Amygdala (tissue), 56 donors: ENCODE data around the gene CSGALNACT2.

Experiments
- DNase-seq, 56 donors: peaks; one replicate each; lab custom pipeline; 2025; lab: John Stamatoyannopoulos, UW

The CSGALNACT2 gene

GRCh38 chr10:43224321-43224720 is 86.1 kb downstream of the CSGALNACT2 start:
- DNase-seq, result no peak

GRCh38 chr10:43225004-43225786 is 87.0 kb downstream of the CSGALNACT2 start:
- no peak for DNase-seq

GRCh38 chr10:43225787-43226153 is 87.5 kb downstream of the CSGALNACT2 start:
- peak in 5 of 56 donors; percentile 20 to 54 (median 51) for DNase-seq

- DNase-seq, result no peak
Measured at GRCh38 chr10:43226441-43226840, 88.2 kb downstream of the CSGALNACT2 start.

- DNase-seq, result no peak
Measured at GRCh38 chr10:43226851-43227845, 88.9 kb downstream of the CSGALNACT2 start.

- DNase-seq, result no peak
Measured at GRCh38 chr10:43227911-43228782, 89.9 kb downstream of the CSGALNACT2 start.

- DNase-seq, result no peak
Measured at GRCh38 chr10:43228783-43229207, 90.5 kb downstream of the CSGALNACT2 start.

GRCh38 chr10:43229208-43230061 is 91.2 kb downstream of the CSGALNACT2 start:
- DNase-seq, result no peak

GRCh38 chr10:43230101-43230908 is 92.1 kb downstream of the CSGALNACT2 start:
- DNase-seq, result no peak

GRCh38 chr10:43230909-43231522 is 92.8 kb downstream of the CSGALNACT2 start:
- DNase-seq, result no peak

GRCh38 chr10:43231523-43232078 is 93.4 kb downstream of the CSGALNACT2 start:
- DNase-seq, result no peak

GRCh38 chr10:43233601-43234430 is 95.6 kb downstream of the CSGALNACT2 start:
- DNase-seq, result no peak

- DNase-seq, result no peak
Measured at GRCh38 chr10:43234471-43235041, 96.3 kb downstream of the CSGALNACT2 start.
